Right cardiac atrium (tissue), 5 donors: ENCODE measurements around the gene DLG4. TPM values are rescaled to one million over a fixed set of nuclear protein-coding genes. Genes with fewer than 3 reads are reported as not detected.
"Not testable (repeated sequence)": the region's sequence is repeated elsewhere in the genome, so short reads cannot be mapped to it uniquely, and the experiment has no call there.

Experiments used
- ATAC-seq, 2 donors: fragments of 200-7000 bp; cut with Tn5 transposase; one replicate each; pipeline versions ENCODE4 v1.8.0 to v1.9.1; 2020; ENCODE audit warnings: moderate library complexity in 2 of 2, mild to moderate bottlenecking in 1 of 2
- DNase-seq, 3 donors: peaks; one replicate each; pipeline ENCODE4 v3.0.0-alpha.2; 2020
- H3K27ac ChIP-seq: one replicate; pipeline ENCODE4 v1.5.1; 2013; ENCODE audit warnings: mild to moderate bottlenecking, low read length, control low read depth, moderate library complexity
- H3K27me3 ChIP-seq: one replicate; pipeline ENCODE4 v1.6.1; 2013; ENCODE audit not compliant: control insufficient read depth, insufficient read depth
- H3K4me1 ChIP-seq: one replicate; pipeline ENCODE4 v1.6.1; 2013; ENCODE audit warnings: low read length; ENCODE audit not compliant: control insufficient read depth, insufficient read depth
- H3K4me3 ChIP-seq: one replicate; pipeline ENCODE4 v1.5.1; 2013; ENCODE audit warnings: low read length, control low read depth
- H3K9me3 ChIP-seq: one replicate; pipeline ENCODE4 v1.6.1; 2013; ENCODE audit warnings: low read length; ENCODE audit not compliant: control insufficient read depth
- WGBS: extraction: QIAGEN DNeasy Blood & Tissue Kit; methylation state at CpG from one replicate; pipeline ENCODE4 v1.1.7; 2013; 5-methylcytosine and 5-hydroxymethylcytosine counted together
- intact Hi-C, 4 donors: fragments of 100-400 bp; cut with DNase I; formaldehyde crosslinking; loops; one replicate each; pipeline versions ENCODE4 v1.11.0 to v1.14.0; 2022 to 2023
- polyA plus RNA-seq: library from polyadenylated mRNA; stranded (reverse); fragments of 200-250 nt; gene quantifications from one replicate; pipeline ENCODE4 v1.2.3, GENCODE V29; 2013
- total RNA-seq, 4 donors: library from RNA; stranded (reverse); fragmentation: NEBNext Ultra II Directional; extraction: Animal tissue kit (Norgen Biotek cat#: 25700); gene quantifications; one replicate each; pipeline ENCODE4 v1.2.1, GENCODE V29; 2021
- donor health status: healthy with polysubstance abuse.
- donor health status: DM: no; HTN: yes; CAD: no.
- donor health status: DM: no; HTN: no; CAD: no.
- donor health status: DM: no; HTN: yes; CAD: no; lungs with severe emphysema.
- donor health status: DM: yes; HTN: yes; CAD: no.

Gene DLG4
- total and polyA plus RNA-seq, 5 donors: 23.3 to 36.2 (median 30.8) TPM

GRCh38 chr17:7178973-7179316 is 40.7 kb downstream of the DLG4 start:
- no peak for ATAC-seq
- H3K4me1 ChIP-seq: no peaks in the 10 kb centered on the region
- H3K9me3 ChIP-seq: no peaks in the 10 kb centered on the region
- WGBS: 80% methylated on average over 11 of the region's 11 CpGs
- no peak overlapping the region for H3K4me3 ChIP-seq
- H3K27me3 ChIP-seq: no peaks in the 10 kb centered on the region
- no peak overlapping the region for H3K27ac ChIP-seq
- intact Hi-C loops: loop anchor here in 2 of 4 donors (5.0 kb wide), 2 partner anchors 127 to 132 kb away; no protein-coding TSS in a partner anchor
- DNase-seq: no peak

GRCh38 chr17:7177954-7178477 is 41.6 kb downstream of the DLG4 start:
- H3K9me3 ChIP-seq: no peaks in the 10 kb centered on the region
- DNase-seq: peak in 1 of 3 donors; percentile 60
- H3K4me3 ChIP-seq: peak overlapping the region; percentile 29
- WGBS: 5% methylated on average over 18 of the region's 18 CpGs
- no peaks in the 10 kb centered on the region for H3K4me1 ChIP-seq
- peak; percentile 11 to 20 for ATAC-seq
- intact Hi-C loops: loop anchor here in 2 of 4 donors (5.0 kb wide), 2 partner anchors 126 to 131 kb away; no protein-coding TSS in a partner anchor
- no peak overlapping the region for H3K27ac ChIP-seq
- H3K27me3 ChIP-seq: no peaks in the 10 kb centered on the region

- ATAC-seq (peak; percentile 77), DNase-seq (peak; percentile 59 to 83 (median 81))
- H3K9me3 ChIP-seq: no peaks in the 10 kb centered on the region
- peak overlapping the region; percentile 29 for H3K4me3 ChIP-seq
- H3K27me3 ChIP-seq: no peaks in the 10 kb centered on the region
- WGBS: 3% methylated on average over 31 of the region's 31 CpGs
- intact Hi-C loops: loop anchor here in 2 of 4 donors (5.0 kb wide), 2 partner anchors 125 to 130 kb away; no protein-coding TSS in a partner anchor
- H3K27ac ChIP-seq: no peak overlapping the region
- no peaks in the 10 kb centered on the region for H3K4me1 ChIP-seq
Observed at GRCh38 chr17:7177191-7177953, 42.3 kb downstream of the DLG4 start.

- no peak overlapping the region for H3K27ac ChIP-seq
- WGBS: 10% methylated on average over 17 of the region's 17 CpGs
- H3K4me3 ChIP-seq: peak overlapping the region; percentile 27
- no peaks in the 10 kb centered on the region for H3K27me3 ChIP-seq
- ATAC-seq: peak; percentile 3 to 10
- H3K4me1 ChIP-seq: no peaks in the 10 kb centered on the region
- intact Hi-C loops: loop anchor here in 2 of 4 donors (5.0 kb wide), 2 partner anchors 125 to 130 kb away; no protein-coding TSS in a partner anchor
- DNase-seq: no peak
- no peaks in the 10 kb centered on the region for H3K9me3 ChIP-seq
Observed at GRCh38 chr17:7176841-7177190, 42.8 kb downstream of the DLG4 start.

- H3K4me3 ChIP-seq: no peak overlapping the region
- WGBS: 87% methylated on average over 1 of the region's 1 CpG
- no peaks in the 10 kb centered on the region for H3K9me3 ChIP-seq
- no peak overlapping the region for H3K27ac ChIP-seq
- no peak for DNase-seq
- no peaks in the 10 kb centered on the region for H3K4me1 ChIP-seq
- ATAC-seq: no peak
- no peaks in the 10 kb centered on the region for H3K27me3 ChIP-seq
- intact Hi-C loops: loop anchor here in 2 of 4 donors (5.0 kb wide), 2 partner anchors 124 to 129 kb away; no protein-coding TSS in a partner anchor
Observed at GRCh38 chr17:7176107-7176840, 43.4 kb downstream of the DLG4 start.

- no peak for ATAC-seq
- no peak overlapping the region for H3K27ac ChIP-seq
- H3K27me3 ChIP-seq: no peaks in the 10 kb centered on the region
- DNase-seq: no peak
- WGBS: 89% methylated on average over 5 of the region's 5 CpGs
- intact Hi-C loops: loop anchor here in 2 of 4 donors (5.0 kb wide), 2 partner anchors 123 to 128 kb away; no protein-coding TSS in a partner anchor
- no peaks in the 10 kb centered on the region for H3K9me3 ChIP-seq
- H3K4me1 ChIP-seq: no peaks in the 10 kb centered on the region
- no peak overlapping the region for H3K4me3 ChIP-seq
Observed at GRCh38 chr17:7175330-7175733, 44.3 kb downstream of the DLG4 start.

GRCh38 chr17:7174603-7175326 is 44.9 kb downstream of the DLG4 start:
- 79% methylated on average over 7 of the region's 7 CpGs for WGBS
- ATAC-seq: no peak
- Histone ChIP-seq H3K9me3 (no peaks in the 10 kb centered on the region), H3K4me1 (no peaks in the 10 kb centered on the region), H3K27ac (no peak overlapping the region), H3K27me3 (no peaks in the 10 kb centered on the region), H3K4me3 (no peak overlapping the region)
- DNase-seq: no peak
- intact Hi-C loops: loop anchor here in 2 of 4 donors (5.0 kb wide), 2 partner anchors 122 to 127 kb away; no protein-coding TSS in a partner anchor

- no peak overlapping the region for H3K27ac ChIP-seq
- H3K4me3 ChIP-seq: no peak overlapping the region
- 52% methylated on average over 69 of the region's 69 CpGs for WGBS
- ATAC-seq (peak; percentile 42 to 73), DNase-seq (peak; percentile 62 to 86 (median 85))
- intact Hi-C loops: no loop called here
- H3K4me1 ChIP-seq: no peaks in the 10 kb centered on the region
- H3K27me3 ChIP-seq: no peaks in the 10 kb centered on the region
- H3K9me3 ChIP-seq: no peaks in the 10 kb centered on the region
Observed at GRCh38 chr17:7173687-7174602, 45.7 kb downstream of the DLG4 start.

GRCh38 chr17:7172522-7173191 is 47.0 kb downstream of the DLG4 start:
- H3K9me3 ChIP-seq, intact Hi-C loops, H3K27ac ChIP-seq, H3K4me3 ChIP-seq, DNase-seq, H3K4me1 ChIP-seq, H3K27me3 ChIP-seq, ATAC-seq: not testable (repeated sequence)
- WGBS: 93% methylated on average over 18 of the region's 18 CpGs
